Endothelial cell (in vitro differentiated cells): ENCODE data around the gene BEST3. TPM values are rescaled to one million over a fixed set of nuclear protein-coding genes. Genes with fewer than 3 reads are reported as not detected.

Source experiments
- DNase-seq: peaks from one replicate; pipeline ENCODE4 v3.0.0; 2021; ENCODE audit warnings: low spot score
- H3K27ac Mint-ChIP-seq: one replicate; pipeline ENCODE4 v1.8.0; 2021; ENCODE audit warnings: mixed read lengths, inconsistent platforms; ENCODE audit not compliant: unreplicated experiment
- H3K27me3 Mint-ChIP-seq: one replicate; pipeline ENCODE4 v1.8.0; 2021; ENCODE audit warnings: mild to moderate bottlenecking, moderate library complexity, mixed read lengths, inconsistent platforms; ENCODE audit not compliant: unreplicated experiment
- H3K36me3 Mint-ChIP-seq: one replicate; pipeline ENCODE4 v1.8.0; 2021; ENCODE audit warnings: mild to moderate bottlenecking, low read depth, mixed read lengths, inconsistent platforms; ENCODE audit not compliant: unreplicated experiment
- H3K4me1 Mint-ChIP-seq: one replicate; pipeline ENCODE4 v1.8.0; 2021; ENCODE audit warnings: mild to moderate bottlenecking, mixed read lengths, inconsistent platforms; ENCODE audit not compliant: unreplicated experiment
- H3K4me3 Mint-ChIP-seq: one replicate; pipeline ENCODE4 v1.8.0; 2021; ENCODE audit warnings: mild to moderate bottlenecking, mixed read lengths, inconsistent platforms; ENCODE audit not compliant: unreplicated experiment
- H3K9me3 Mint-ChIP-seq: one replicate; pipeline ENCODE4 v1.8.0; 2021; ENCODE audit warnings: mixed read lengths, inconsistent platforms; ENCODE audit not compliant: unreplicated experiment
- CTCF ChIP-seq: fragments of 200-600 bp; sonication (generic); IDR thresholded peaks from one replicate; pipeline ENCODE4 v1.5.0; 2021; ENCODE audit warnings: antibody characterized with exemption; ENCODE audit not compliant: unreplicated experiment
- total RNA-seq: library from RNA; stranded (reverse); fragmentation: NEBNext Ultra II Directional; extraction: Animal tissue kit (Norgen Biotek cat#: 25700); gene quantifications from one replicate; pipeline ENCODE4 v1.2.1, GENCODE V29; 2021; ENCODE audit not compliant: unreplicated experiment

The BEST3 gene
- total RNA-seq, 1 donor from 2014 or later, result not detected

- Mint-ChIP-seq H3K4me3 (no peak overlapping the region), H3K27ac (no peak overlapping the region), H3K4me1 (no peaks in the 10 kb centered on the region), H3K9me3 (no peaks in the 10 kb centered on the region), H3K27me3 (peaks cover 2% of the 10 kb centered on the region), H3K36me3 (no peaks in the 10 kb centered on the region)
- no peak for TF ChIP-seq CTCF
- no peak for DNase-seq
Measured at GRCh38 chr12:69645031-69645430, 54.1 kb downstream of the BEST3 start.

GRCh38 chr12:69644511-69644910 is 54.6 kb downstream of the BEST3 start:
- no peak for DNase-seq
- H3K27me3 Mint-ChIP-seq, result peaks cover 2% of the 10 kb centered on the region
- no peak for TF ChIP-seq CTCF
- no peaks in the 10 kb centered on the region for H3K4me1 Mint-ChIP-seq
- no peaks in the 10 kb centered on the region for H3K36me3 Mint-ChIP-seq
- H3K4me3 Mint-ChIP-seq, result no peak overlapping the region
- H3K9me3 Mint-ChIP-seq, result no peaks in the 10 kb centered on the region
- H3K27ac Mint-ChIP-seq, result no peak overlapping the region

- no peak overlapping the region for H3K4me3 Mint-ChIP-seq
- H3K36me3 Mint-ChIP-seq, result no peaks in the 10 kb centered on the region
- DNase-seq, result no peak
- H3K4me1 Mint-ChIP-seq, result no peaks in the 10 kb centered on the region
- peaks cover 2% of the 10 kb centered on the region for H3K27me3 Mint-ChIP-seq
- no peaks in the 10 kb centered on the region for H3K9me3 Mint-ChIP-seq
- no peak overlapping the region for H3K27ac Mint-ChIP-seq
- TF ChIP-seq CTCF, result no peak
Measured at GRCh38 chr12:69642531-69642930, 56.6 kb downstream of the BEST3 start.

GRCh38 chr12:69641546-69641945 is 57.6 kb downstream of the BEST3 start:
- Mint-ChIP-seq H3K27ac (no peak overlapping the region), H3K36me3 (no peaks in the 10 kb centered on the region), H3K9me3 (no peaks in the 10 kb centered on the region), H3K4me3 (no peak overlapping the region), H3K27me3 (peaks cover 2% of the 10 kb centered on the region), H3K4me1 (no peaks in the 10 kb centered on the region)
- no peak for DNase-seq
- TF ChIP-seq CTCF, result no peak

- Mint-ChIP-seq H3K4me1 (no peaks in the 10 kb centered on the region), H3K27ac (no peak overlapping the region), H3K9me3 (no peaks in the 10 kb centered on the region), H3K36me3 (no peaks in the 10 kb centered on the region), H3K27me3 (peaks cover 2% of the 10 kb centered on the region), H3K4me3 (no peak overlapping the region)
- TF ChIP-seq CTCF, result peak; percentile 76
- DNase-seq, result peak; percentile 74
Measured at GRCh38 chr12:69639400-69640016, 59.6 kb downstream of the BEST3 start.
